H4 (cell line): Measurements from ENCODE around the gene FERMT3. TPM values are rescaled to one million over a fixed set of nuclear protein-coding genes. Genes with fewer than 3 reads are reported as not detected.

Experiments
- DNase-seq: peaks from one replicate; pipeline ENCODE4 v3.0.0-alpha.2; 2015; ENCODE audit warnings: low spot score
- total RNA-seq: library from RNA; depleted of rRNA; stranded (reverse); fragments of >200 nt; shearing (Covaris generic); gene quantifications from 2 replicates; pipeline ENCODE4 v1.2.3, GENCODE V29; 2014

The FERMT3 gene
- total RNA-seq, 1 experiment from 2014 or later: not detected

DNA sequence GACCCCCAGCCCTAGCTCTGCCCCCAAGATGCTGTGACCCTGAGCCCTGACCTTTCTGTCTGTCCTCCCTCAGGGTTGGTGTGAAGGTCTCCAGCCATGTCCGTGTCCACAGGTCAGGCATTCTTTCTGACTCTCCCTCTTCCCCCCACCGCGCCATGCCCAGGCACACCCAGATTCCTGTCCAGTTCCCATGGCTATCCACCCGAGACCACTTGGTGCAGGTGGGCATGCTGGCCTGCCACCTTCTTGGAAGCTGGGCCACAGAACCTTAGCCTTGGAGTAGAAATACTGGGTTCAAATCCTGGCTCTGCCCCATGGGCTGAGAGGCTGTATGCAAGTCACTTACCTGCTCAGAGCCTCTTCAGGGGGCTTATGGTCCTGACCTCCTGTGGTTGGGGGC, 42.5 kb downstream of the FERMT3 start:
- DNase-seq: no peak

DNA sequence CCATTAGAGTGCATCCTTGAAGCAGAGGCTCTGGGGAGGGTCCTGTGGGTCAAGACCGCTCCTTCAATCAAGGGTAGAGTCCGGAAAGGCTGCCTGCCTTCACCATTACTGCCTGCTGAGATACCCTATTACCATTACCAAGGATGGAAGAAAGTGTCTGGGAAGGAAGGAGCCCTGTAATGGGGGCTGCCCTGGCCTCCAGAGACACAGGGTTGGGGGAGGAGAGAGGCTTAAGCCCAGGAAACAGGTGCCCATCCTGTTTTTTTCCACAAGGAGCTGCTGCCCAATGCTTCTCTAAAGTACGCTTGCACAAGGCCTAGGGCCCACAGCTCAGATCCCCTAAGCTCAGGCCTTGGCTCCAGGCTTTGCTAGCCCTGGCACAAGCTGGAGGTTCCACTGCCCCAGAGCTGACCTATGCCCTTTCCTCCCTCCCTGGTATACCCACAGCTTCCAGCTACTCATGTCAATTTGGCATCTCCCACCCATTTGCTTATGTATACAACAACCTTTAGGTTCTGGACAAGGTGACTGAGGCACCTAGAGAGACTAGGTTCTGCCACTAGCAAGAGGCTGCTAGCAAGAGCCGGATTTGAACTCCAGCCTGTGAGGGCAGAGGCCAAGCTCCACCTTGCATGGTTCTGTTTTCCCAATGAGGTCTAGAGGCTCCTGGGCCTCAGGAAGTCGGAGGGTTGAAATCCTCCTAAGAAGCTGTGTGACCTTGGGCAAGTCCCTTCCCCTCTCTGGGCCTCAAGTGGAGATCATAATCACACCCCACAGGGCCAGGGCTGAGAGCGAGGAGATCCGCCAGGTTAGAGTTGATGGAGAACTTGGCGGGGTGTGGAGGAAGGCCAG, 43.3 kb downstream of the FERMT3 start:
- DNase-seq: no peak

DNA sequence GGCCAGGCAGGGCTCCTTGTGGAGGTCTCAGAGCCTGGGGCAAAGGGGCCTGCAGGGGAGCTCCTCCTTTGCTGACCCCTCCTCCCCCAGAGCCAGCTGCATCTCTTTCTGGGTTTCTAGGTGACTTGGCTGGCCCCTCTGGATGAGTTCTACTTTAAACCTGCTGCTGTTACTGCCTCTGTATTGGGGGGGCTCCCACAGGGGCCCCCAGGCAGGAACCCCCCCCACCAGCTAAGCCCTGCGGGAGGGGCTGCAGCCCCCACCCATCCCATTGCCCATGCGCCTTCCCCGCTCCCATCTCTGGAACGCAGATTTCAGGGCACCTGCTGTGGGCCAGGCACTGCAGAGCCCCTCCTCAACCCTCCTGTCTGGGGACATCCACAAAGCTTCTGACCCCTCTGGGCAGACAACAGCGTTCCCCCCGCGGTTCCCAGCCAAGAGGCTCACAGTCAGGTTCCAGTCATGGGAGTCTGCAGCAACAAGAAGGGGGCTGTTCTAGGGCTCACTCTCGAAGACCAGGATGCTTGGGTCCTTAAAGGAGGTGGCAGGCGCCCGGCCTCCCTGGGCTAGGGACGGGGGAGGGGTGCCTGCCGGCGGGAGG, 44.0 kb downstream of the FERMT3 start:
- no peak for DNase-seq

DNA sequence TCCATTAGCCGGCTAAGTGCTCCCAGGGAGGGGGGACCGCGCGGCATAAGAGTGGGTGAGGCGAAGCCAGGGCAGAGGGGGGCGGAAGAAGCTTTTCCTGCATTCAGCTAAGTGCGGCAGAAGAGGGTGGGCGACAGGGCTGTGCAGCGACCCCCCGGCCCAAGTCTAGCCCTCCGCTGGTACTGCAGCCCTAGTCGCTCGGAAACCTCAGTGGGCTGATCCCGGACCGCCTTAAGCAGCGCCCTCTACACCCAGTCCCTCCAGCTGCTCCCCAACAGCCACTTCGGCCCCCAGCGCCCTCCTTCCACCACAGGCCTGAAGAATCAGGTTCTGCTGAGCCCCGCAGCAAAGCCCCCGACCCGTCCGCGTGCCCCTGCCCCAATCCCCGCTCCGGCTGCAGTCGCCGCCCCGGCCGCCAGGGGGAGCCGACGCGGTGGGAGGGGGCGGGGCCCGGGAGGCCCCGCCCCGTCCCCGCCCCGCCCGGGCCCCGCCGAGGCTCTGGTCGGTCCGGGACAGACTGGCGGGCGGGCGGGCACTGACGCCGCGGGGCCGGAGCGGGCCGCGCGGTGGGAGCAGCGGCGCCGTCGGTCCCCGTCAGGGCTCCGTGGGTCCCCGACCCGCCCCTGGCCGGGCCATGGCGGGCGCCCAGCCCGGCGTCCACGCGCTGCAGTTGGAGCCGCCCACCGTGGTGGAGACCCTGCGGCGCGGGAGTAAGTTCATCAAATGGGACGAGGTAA, 44.7 kb downstream of the FERMT3 start, which contains the start of gene PLCB3:
TSS of gene PLCB3 (plus strand) at position 515 of the 737 bp plus-strand sequence. CDS start at position 635, 120 bp downstream.
- no peak for DNase-seq

DNA sequence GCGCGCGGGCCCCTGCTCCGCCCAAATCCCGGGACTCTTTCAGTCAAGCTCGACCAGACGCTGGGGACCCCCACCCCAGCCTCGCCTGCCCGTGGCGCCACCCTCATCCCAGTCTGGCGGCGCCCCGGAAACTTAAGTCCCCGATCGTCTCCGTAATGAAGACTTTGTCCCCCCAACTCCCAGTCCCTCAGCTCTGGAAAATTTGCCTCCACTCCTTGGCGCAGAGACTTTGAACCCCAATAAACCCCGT, 45.2 kb downstream of the FERMT3 start:
- no peak for DNase-seq

DNA sequence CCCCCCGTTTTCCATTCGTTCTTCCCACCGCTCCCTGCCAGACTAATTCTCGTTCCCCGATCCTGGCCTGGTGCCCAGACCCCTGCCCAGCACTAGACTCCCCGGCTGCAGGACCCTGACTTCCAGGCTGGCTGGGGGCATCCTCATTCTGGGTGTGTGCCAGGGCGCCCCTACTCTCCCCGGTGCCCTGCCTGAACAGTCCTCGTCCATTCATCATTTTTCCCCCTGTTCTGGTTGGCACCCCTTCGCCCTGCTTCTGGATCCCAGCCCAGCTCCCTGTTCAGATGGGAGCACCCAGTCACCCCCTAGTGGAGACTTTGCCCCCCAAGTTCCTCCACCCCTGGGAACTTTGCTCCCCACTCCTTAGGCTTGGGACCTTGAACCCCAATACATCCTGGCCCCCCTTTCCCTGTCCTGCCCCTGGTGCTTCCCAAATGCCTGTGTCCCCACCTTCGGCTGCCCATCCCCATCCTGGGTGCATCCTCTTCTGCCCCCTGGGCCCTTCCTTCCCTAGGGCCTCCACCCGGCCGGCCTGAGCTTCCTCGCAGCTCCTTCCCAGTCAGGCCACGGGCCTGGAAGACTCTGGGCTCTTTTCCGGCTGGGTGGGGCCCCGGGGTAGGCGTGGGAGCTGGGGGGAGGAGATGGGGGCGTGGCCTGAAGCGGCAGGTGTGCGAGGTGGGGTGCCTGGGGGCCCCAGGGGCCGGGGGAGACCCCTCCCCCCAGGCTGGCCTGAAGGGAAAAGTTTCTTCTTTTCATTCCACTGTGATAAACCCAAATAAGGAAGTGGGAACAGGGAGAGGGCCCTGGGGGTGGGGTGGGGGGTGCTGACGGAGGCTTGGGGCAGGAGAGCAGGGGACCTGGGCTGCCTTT, 45.7 kb downstream of the FERMT3 start:
- no peak for DNase-seq

DNA sequence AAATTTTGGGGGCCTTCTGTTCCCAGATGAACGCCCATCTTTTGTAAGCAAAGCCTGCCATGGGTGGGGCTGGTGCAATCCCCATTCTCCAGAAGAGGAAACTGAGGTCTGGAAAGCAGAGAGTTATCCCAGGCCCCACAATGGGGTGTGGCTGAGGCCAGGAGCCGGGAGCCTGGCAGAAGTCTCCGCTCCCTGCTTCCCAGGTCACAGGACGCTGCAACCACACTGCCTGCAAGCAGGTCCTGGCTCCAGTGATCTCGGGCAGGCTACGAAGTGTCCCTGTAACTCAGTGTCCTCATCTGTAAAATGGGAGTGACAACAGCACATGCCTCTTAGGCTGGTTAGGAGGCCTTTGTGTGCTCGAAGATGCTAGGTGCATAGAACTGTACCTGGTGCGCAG, 46.5 kb downstream of the FERMT3 start:
- no peak for DNase-seq

DNA sequence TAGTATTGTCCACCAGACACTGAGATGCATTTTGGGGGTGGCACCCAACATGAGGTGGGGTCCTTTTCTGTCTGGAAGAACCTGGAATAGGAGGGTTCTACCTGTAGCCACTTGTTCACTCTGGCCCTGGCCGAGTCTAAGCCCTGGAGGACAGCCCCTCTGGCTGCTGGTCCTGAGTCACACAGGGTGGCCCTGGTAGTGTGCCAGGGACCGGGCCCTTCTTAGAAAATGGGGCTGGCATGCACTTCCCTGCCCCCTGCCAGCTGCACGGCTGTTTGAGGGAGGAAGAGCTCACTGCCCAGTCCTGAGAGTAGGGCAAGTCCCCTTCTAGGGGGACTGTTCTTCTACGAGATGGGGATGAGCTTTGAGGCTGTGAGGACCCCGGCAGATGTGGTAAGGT, 47.0 kb downstream of the FERMT3 start:
- DNase-seq: no peak

DNA sequence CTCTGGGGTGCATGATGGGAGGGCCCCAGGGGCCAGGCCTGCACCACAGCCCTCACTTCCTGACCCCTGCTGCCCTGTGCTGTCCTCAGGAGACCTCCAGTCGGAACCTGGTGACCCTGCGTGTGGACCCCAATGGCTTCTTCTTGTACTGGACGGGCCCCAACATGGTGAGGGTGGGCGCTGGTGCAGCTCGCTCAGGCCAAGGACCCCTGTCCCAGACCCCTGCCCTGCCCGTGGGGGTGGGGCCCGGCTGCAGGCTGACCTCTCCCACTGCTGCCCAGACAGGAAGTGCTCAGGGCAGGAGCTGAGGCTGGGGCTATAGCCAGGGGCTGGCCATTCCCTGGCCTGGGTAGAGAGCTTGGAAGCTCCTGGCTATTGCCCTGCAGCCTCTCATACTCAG, 47.8 kb downstream of the FERMT3 start:
- no peak for DNase-seq

DNA sequence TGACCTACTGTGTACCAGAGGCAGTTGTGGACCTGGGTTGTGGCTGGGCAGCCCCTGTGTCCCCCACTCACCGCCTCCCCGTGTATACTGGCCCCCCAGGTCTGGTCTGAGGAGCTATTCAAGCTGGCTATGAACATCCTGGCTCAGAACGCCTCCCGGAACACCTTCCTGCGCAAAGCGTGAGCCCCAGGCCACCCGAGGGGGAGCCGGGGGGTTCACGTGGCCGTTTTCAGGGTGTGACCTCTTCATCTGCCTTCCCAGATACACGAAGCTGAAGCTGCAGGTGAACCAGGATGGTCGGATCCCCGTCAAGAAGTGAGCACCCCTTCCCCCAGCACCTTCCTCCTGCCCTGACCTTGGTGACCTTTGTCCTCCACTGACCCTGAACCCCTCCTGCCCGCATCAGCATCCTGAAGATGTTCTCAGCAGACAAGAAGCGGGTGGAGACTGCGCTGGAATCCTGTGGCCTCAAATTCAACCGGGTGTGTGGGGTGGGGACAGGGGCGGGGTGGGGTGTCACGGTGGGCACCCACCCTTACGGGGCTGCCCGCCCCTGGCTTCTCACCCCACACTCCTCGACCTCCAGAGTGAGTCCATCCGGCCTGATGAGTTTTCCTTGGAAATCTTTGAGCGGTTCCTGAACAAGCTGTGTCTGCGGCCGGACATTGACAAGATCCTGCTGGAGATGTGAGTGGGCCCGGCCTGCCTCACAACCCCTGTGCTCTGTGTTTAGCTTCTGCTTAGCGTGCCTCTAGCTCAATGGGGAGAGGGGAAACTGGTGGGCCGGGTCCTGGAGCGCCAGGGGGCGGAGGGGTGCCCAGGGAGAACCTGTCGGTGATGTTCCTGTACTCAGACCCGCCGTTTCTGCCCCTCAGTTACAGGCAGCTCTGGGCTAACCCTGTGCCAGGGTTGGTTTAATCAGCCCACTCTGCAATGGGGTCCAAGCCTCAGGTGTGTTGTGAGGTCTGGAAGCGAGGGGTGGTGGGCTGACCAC, 48.9 kb downstream of the FERMT3 start:
- no peak for DNase-seq

DNA sequence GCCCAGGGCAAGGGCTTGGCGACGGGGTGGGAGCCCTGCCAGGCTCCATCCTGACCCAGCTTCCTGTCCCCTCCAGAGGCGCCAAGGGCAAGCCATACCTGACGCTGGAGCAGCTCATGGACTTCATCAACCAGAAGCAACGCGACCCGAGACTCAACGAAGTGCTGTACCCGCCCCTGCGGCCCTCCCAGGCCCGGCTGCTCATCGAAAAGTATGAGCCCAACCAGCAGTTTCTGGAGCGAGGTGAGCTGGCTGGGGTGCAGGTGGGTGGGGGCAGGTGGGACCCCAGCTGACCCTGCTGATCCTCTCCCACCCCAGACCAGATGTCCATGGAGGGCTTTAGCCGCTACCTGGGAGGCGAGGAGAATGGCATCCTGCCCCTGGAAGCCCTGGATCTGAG, 49.8 kb downstream of the FERMT3 start:
- no peak for DNase-seq

DNA sequence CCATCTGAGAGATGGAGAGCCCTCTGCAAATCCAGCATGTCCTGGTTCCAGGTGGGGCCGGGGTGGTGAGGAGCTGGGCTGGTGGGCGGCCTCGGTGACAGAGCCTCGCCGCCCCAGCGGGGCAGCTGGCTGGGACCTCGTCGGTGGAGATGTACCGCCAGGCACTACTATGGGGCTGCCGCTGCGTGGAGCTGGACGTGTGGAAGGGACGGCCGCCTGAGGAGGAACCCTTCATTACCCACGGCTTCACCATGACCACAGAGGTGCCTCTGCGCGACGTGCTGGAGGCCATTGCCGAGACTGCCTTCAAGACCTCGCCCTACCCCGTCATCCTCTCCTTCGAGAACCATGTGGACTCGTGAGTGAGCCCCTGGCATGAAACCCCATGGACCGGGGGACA, 51.8 kb downstream of the FERMT3 start:
- no peak for DNase-seq

DNA sequence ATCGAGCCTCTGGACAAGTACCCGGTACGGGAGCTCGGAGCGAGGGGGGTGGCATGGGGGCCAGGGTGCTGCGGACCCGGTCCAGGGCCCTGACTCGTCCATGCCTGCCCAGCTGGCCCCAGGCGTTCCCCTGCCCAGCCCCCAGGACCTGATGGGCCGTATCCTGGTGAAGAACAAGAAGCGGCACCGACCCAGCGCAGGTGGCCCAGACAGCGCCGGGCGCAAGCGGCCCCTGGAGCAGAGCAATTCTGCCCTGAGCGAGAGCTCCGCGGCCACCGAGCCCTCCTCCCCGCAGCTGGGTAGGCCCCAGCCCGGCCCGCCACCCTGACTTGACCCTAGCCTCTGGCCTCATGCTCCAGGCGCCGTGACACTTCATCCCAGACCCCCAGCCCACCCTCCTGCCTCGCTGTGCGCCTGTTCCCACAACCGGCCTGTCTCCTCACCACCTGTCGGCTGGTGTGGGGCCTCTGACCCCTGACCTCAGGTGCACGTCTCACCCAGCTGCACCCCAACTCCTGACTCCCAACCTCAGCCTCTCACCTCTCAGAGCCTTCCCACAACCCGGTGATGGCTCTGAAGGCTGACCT, 52.5 kb downstream of the FERMT3 start:
- no peak for DNase-seq

DNA sequence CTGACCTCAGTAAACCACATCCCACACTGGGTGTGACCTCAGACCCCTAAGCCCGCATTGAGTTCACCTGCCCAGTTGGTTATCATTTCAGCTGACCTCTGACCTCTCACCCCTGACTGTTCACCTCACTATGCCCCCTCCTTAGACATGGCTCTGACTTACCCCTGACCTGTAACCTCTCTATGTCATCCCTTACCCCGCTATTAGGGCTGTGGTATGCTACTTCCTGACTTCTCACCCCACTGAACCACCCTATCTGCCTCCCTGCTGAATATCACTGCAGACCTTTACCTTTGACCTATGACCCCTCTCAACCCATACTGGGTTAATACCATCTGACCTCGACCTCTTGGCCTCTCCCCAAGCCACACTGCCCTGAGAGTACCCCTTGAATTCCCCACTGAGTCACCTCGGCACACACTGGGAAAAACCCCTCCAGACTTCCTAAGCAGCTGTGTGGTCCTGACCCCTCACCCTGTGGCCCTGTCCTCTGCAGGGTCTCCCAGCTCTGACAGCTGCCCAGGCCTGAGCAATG, 53.1 kb downstream of the FERMT3 start:
- no peak for DNase-seq

DNA sequence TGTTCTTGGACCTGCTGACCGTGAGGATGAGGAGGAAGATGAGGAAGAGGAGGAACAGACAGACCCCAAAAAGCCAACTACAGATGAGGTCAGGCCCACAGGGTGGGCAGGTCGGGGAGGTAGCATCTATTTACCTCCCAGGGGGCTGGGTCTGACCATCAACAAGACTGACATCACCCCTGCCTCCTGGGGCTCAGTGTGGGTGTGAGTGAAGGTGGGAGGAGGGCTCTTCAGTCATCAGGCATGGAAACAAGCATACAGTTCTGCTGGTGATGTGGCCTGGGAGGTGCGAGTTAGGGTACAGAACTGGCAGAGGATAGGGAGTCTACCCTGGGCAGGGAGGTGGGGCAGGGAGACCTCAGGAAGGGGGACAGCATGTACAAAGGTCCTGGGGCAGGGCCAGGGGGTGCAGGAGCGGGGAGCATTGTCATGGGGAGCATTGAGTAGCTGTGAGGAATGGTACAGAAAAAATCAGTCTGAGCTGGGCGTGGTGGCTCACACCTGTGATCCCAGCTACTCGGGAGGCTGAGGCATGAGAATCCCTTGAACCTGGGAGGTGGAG, 53.7 kb downstream of the FERMT3 start:
- no peak for DNase-seq

DNA sequence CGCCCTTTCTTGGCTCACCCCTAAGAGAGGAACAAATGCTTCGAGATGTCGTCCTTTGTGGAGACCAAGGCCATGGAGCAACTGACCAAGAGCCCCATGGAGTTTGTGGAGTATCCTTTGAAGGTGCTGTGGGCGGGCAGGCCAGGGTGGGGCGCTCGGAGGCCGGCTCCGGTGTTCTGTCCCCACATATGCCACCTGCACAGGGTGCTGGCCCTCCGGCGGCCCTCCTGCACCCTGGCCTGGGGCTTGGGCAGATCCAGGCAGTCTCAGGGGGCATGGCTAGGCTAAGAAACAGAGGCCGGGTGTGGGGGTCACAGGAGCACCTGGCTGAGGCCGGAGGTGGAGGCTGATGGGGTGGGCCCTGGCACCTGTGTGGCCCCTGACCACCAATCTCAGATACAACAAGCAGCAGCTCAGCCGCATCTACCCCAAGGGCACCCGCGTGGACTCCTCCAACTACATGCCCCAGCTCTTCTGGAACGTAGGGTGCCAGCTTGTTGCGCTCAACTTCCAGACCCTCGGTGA, 55.1 kb downstream of the FERMT3 start:
- DNase-seq: no peak

DNA sequence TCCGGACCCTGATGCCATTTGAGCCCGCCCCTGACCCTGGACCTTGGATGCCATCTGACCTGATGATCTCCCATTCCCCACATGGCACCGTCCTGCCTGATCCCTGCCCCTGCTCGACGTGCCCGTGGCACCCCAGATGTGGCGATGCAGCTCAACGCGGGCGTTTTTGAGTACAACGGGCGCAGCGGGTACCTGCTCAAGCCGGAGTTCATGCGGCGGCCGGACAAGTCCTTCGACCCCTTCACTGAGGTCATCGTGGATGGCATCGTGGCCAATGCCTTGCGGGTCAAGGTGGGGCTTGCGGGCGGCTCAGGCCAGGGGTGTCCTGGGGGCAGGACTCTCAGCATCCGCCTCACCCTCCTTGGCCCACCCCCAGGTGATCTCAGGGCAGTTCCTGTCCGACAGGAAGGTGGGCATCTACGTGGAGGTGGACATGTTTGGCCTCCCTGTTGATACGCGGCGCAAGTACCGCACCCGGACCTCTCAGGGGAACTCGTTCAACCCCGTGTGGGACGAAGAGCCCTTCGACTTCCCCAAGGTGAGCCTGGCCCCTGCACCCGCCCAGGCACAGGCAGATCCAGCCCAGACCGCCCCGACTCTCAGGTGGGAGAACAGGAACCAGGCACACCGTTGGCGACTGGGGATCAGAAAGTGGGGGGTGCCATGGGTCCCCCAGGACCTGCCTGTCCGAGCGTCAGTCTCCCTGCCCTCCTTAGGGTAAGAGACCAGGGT, 55.9 kb downstream of the FERMT3 start:
- DNase-seq: no peak

DNA sequence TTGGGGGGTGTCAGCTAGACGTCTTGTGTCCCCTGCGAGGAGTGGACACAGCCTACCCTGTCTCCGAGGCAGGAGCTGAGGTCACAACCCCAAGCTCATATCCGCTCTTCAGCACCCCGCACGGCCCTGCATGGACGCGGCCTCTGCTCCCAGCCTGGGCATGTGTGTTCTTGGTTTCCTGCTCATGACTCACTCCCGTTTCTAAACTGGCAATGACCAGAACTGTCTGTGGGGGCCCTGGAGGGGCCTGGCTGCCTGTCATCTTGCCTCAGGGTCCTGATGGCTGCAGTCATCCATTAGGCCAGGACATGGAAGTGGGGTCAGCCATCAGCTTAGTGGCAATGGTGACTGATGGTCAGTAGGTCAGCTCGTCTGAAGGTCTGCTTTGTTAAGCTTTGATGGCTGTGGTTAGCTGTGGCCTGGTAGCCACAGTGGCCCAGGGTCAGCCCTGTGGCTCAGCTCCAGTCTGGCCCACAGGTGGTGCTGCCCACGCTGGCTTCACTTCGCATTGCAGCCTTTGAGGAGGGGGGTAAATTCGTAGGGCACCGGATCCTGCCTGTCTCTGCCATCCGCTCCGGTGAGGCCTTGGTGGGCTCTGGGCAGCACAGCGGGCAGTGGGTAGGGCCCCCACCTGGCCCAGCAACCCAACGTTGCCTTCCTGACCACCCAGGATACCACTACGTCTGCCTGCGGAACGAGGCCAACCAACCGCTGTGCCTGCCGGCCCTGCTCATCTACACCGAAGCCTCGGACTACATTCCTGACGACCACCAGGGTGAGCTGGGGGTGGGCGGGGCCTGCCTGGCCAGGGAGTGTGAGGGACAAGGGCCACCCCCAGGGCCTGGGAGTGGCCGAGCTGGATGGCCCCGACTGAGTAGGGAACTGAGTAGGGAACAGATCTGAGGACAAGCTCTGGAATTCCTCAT, 56.8 kb downstream of the FERMT3 start:
- no peak for DNase-seq
